ENCODE measurements around the gene SNX9. TPM values are rescaled to one million over a fixed set of nuclear protein-coding genes. Genes with fewer than 3 reads are reported as not detected.

Gene SNX9
- total and polyA plus RNA-seq, 10 of the 15 experiments (the other 5 are each of a cell fraction or from before 2014, with no cell fraction given): 0.03 to 2.0 (median 0.37) TPM

GRCh38 chr6:157830354-157831017 is 7.4 kb downstream of the SNX9 start (continued):
- TF ChIP-seq REST (IDR thresholded peaks at IDR 0.05; ENCODE audit: low read depth, low read length) (no peak), ASH2L (IDR thresholded peaks at IDR 0.05; ENCODE audit: borderline replicate concordance, low read depth) (no peak), SIX5 (IDR thresholded peaks at IDR 0.05; ENCODE audit: low read depth, low read length, severe bottlenecking) (no peak), YBX1 (IDR thresholded peaks at IDR 0.05) (no peak), SUPT20H (IDR thresholded peaks at IDR 0.05; ENCODE audit: borderline replicate concordance, control insufficient read depth, low read depth, low read length) (no peak)

GRCh38 chr6:157831018-157831369 is 7.9 kb downstream of the SNX9 start:
- Histone ChIP-seq H3K9ac (ENCODE audit: control insufficient read depth, insufficient read depth, low read length) (no peak overlapping the region), H3K27ac (ENCODE audit: control insufficient read depth, insufficient read depth) (no peak overlapping the region), H3K9me3 (replicated peaks; ENCODE audit: control insufficient read depth, insufficient read depth, low read length) (peaks cover 18% of the 10 kb centered on the region), H3K27me3 (replicated peaks in 1 of 2; ENCODE audit: control insufficient read depth in 2 of 2, insufficient read depth in 2 of 2, low read length in 1 of 2) (peaks cover 0 to 3% of the 10 kb centered on the region in 2 experiments; a peak in 1 of 4 replicates), H3K4me2 (ENCODE audit: control insufficient read depth, insufficient read depth) (no peak overlapping the region; the same call in 1 of the 2 replicates), H3K36me3 (ENCODE audit: control insufficient read depth in 2 of 2, insufficient read depth in 2 of 2, low read length in 1 of 2) (no peaks in the 10 kb centered on the region), H4K20me1 (ENCODE audit: control insufficient read depth, insufficient read depth) (no peaks in the 10 kb centered on the region), H2AFZ (ENCODE audit: control insufficient read depth, low read depth, low read length) (no peak overlapping the region), H3K79me2 (ENCODE audit: control insufficient read depth, insufficient read depth, low read length) (no peaks in the 10 kb centered on the region), H3K4me3 (no peak overlapping the region), H3K4me1 (ENCODE audit: control insufficient read depth, insufficient read depth, low read length) (peaks cover 15% of the 10 kb centered on the region; the same call in 1 of the 2 replicates)
- ChIA-PET RAD21 (ENCODE audit: unreplicated experiment) (interaction anchor here (1.4 kb wide), 1 partner anchor 67 kb away, joined by 4 read pairs; no protein-coding TSS in a partner anchor), POLR2A (no interaction called here), CTCF (interaction anchor here (0.7 to 1.1 kb wide), 3 partner anchors 42 to 74 kb away, joined by 3 read pairs; no protein-coding TSS in a partner anchor), SMC1A (ENCODE audit: uncharacterized antibody, unreplicated experiment) (interaction anchor here (0.9 to 2.6 kb wide), 4 partner anchors 8 to 42 kb away, joined by 4 to 9 read pairs (median 4); no protein-coding TSS in a partner anchor)
- no peak for DNase-seq (ENCODE audit: low read depth, low spot score)
- 81% methylated on average over 2 of the region's 2 CpGs for WGBS (ENCODE audit: insufficient coverage, insufficient replicate concordance, low lambda C conversion rate, missing lambda C conversion rate)
- intact Hi-C loops (cut with micrococcal nuclease; ENCODE audit: unreplicated experiment): loop anchor here (2.0 kb wide), 1 partner anchor 66 kb away; no protein-coding TSS in a partner anchor
- TF ChIP-seq SP1 (IDR thresholded peaks at IDR 0.05; ENCODE audit: low read depth, low read length) (no peak), DPF2 (IDR thresholded peaks at IDR 0.05) (no peak)
- BruUV-seq (replicated peaks): no TSS peak
- FAIRE-seq: no peak
- in situ Hi-C loops (cut with MboI): no loop called here
- no peak for ATAC-seq
